WTC11 (cell line): Measurements from ENCODE around the gene BCL2L11. TPM values are rescaled to one million over a fixed set of nuclear protein-coding genes. Genes with fewer than 3 reads are reported as not detected.

Experiments
- ATAC-seq: fragments of 200-7000 bp; cut with Tn5 transposase; 2 replicates; pipeline ENCODE4 v1.10.0; 2021; ENCODE audit warnings: mild to moderate bottlenecking, moderate library complexity
- CTCF ChIA-PET: fragments of 300-600 bp; sonication (Branson Sonifier 250); formaldehyde crosslinking; loops from one replicate; lab custom pipeline; 2021; ENCODE audit warnings: antibody characterized with exemption; lab: Charles Lee
- POLR2A ChIA-PET: fragments of 350-600 bp; sonication (Branson Sonifier 250); formaldehyde crosslinking; loops from one replicate; lab custom pipeline; 2021; ENCODE audit warnings: antibody characterized with exemption; lab: Charles Lee
- DNase-seq: peaks from one replicate; pipeline ENCODE4 v3.0.0; 2021; ENCODE audit warnings: low spot score
- H3K27ac Mint-ChIP-seq: 2 replicates; pipeline ENCODE4 v1.8.0; 2021; ENCODE audit warnings: mixed read lengths
- H3K27me3 Mint-ChIP-seq: 2 replicates; pipeline ENCODE4 v1.8.0; 2021; ENCODE audit warnings: low read depth, mild to moderate bottlenecking, moderate library complexity, mixed read lengths
- H3K36me3 Mint-ChIP-seq: 2 replicates; pipeline ENCODE4 v1.8.0; 2021; ENCODE audit warnings: mixed read lengths
- H3K4me1 Mint-ChIP-seq: 2 replicates; pipeline ENCODE4 v1.8.0; 2022; ENCODE audit warnings: mixed read lengths
- H3K4me3 Mint-ChIP-seq: 2 replicates; pipeline ENCODE4 v1.8.0; 2021; ENCODE audit warnings: mild to moderate bottlenecking, moderate library complexity, mixed read lengths
- H3K9me3 Mint-ChIP-seq: 2 replicates; pipeline ENCODE4 v1.8.0; 2021; ENCODE audit warnings: mixed read lengths
- EMX1 ChIP-seq: fragments of 250-450 bp; sonication (Bioruptor Pico); IDR thresholded peaks from 2 replicates; pipeline ENCODE4 v1.8.0; 2021; ENCODE audit warnings: mild to moderate bottlenecking
- NR1H2 ChIP-seq: sonication (generic); formaldehyde crosslinking; IDR thresholded peaks from 2 replicates; pipeline ENCODE4 v1.9.0; 2021; ENCODE audit warnings: mild to moderate bottlenecking, moderate library complexity, missing genetic modification reagents
- SMAD4 ChIP-seq: sonication (generic); formaldehyde crosslinking; IDR thresholded peaks from 2 replicates; pipeline ENCODE4 v1.8.0; 2022; ENCODE audit warnings: mild to moderate bottlenecking, missing genetic modification reagents
- SP1 ChIP-seq: sonication (generic); formaldehyde crosslinking; conservative IDR thresholded peaks from 2 replicates; pipeline ENCODE4 v1.8.1; 2022; ENCODE audit warnings: missing genetic modification reagents
- ZNF317 ChIP-seq: sonication (generic); formaldehyde crosslinking; IDR thresholded peaks from 2 replicates; pipeline ENCODE4 v1.8.1; 2023; ENCODE audit warnings: low read depth, mild to moderate bottlenecking, moderate library complexity, missing genetic modification reagents, borderline replicate concordance
- total RNA-seq: library from RNA; stranded (reverse); gene quantifications from 3 replicates; pipeline ENCODE4 v1.2.3, GENCODE V29; 2021
- TF ChIP-seq, protein P1 (sequence below): sonication (generic); formaldehyde crosslinking; IDR thresholded peaks from 2 replicates; pipeline ENCODE4 v1.8.1; 2023; ENCODE audit warnings: mild to moderate bottlenecking, missing genetic modification reagents
- TF ChIP-seq, protein P2 (sequence below): fragments of 200-600 bp; IDR thresholded peaks from 2 replicates; pipeline ENCODE4 v1.8.0; 2022; ENCODE audit warnings: antibody characterized with exemption
- TF ChIP-seq, protein P3 (sequence below): sonication (generic); formaldehyde crosslinking; IDR thresholded peaks from 2 replicates; pipeline ENCODE4 v1.8.1; 2022; ENCODE audit warnings: low read depth, mild to moderate bottlenecking, moderate library complexity, missing genetic modification reagents, borderline replicate concordance
- TF ChIP-seq, protein P4 (sequence below): sonication (generic); formaldehyde crosslinking; IDR thresholded peaks from 2 replicates; pipeline ENCODE4 v1.8.0; 2022; ENCODE audit warnings: mild to moderate bottlenecking, missing genetic modification reagents
- TF ChIP-seq, protein P5 (sequence below): sonication (generic); formaldehyde crosslinking; IDR thresholded peaks from 2 replicates; pipeline ENCODE4 v1.8.0; 2022; ENCODE audit warnings: missing genetic modification reagents
- TF ChIP-seq, protein P6 (sequence below): sonication (generic); formaldehyde crosslinking; IDR thresholded peaks from 2 replicates; pipeline ENCODE4 v1.8.0; 2022; ENCODE audit warnings: mild to moderate bottlenecking, missing genetic modification reagents
- TF ChIP-seq, protein P7 (sequence below): sonication (generic); formaldehyde crosslinking; IDR thresholded peaks from 2 replicates; pipeline ENCODE4 v1.8.1; 2023; ENCODE audit warnings: mild to moderate bottlenecking, missing genetic modification reagents, moderate library complexity
- TF ChIP-seq, protein P8 (sequence below): sonication (generic); formaldehyde crosslinking; IDR thresholded peaks from 2 replicates; pipeline ENCODE4 v1.8.0; 2023; ENCODE audit warnings: mild to moderate bottlenecking, missing genetic modification reagents
- TF ChIP-seq, protein P9 (sequence below): sonication (generic); formaldehyde crosslinking; IDR thresholded peaks from 2 replicates; pipeline ENCODE4 v1.8.1; 2023; ENCODE audit warnings: mild to moderate bottlenecking, missing genetic modification reagents, moderate library complexity

BCL2L11 gene
- total RNA-seq, 1 experiment from 2014 or later, result 19.3 TPM

DNA sequence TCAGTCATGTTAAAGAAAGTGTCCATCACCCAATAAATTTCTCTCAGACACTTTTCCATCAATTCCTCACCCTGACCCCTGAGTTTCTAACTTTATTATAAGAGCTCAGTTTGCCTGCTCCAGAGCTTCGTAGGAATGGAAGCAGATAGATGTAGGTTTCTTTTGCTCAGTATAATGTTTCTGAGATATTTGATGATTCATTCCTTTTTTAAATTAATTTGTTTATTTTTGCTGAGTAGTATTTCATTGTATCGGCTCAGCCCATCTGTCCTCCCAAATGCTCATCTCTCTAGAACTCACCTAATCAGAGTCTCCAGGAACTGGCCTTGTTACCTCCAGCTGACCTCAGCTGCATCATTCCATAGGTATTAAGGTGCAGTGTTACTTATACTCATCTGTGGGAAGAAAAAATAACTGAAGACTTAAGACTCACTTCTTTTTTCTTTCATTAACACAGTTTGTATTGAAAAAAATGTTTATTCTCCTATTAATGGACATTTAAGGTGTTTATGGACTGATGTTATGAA is 11.9 kb upstream of the BCL2L11 start:
- POLR2A ChIA-PET, result no interaction called here
- H3K27me3 Mint-ChIP-seq, result no peaks in the 10 kb centered on the region
- TF ChIP-seq, protein P1, sequence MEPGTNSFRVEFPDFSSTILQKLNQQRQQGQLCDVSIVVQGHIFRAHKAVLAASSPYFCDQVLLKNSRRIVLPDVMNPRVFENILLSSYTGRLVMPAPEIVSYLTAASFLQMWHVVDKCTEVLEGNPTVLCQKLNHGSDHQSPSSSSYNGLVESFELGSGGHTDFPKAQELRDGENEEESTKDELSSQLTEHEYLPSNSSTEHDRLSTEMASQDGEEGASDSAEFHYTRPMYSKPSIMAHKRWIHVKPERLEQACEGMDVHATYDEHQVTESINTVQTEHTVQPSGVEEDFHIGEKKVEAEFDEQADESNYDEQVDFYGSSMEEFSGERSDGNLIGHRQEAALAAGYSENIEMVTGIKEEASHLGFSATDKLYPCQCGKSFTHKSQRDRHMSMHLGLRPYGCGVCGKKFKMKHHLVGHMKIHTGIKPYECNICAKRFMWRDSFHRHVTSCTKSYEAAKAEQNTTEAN (CRISPR knock-in tag), result no peak
- TF ChIP-seq, protein P2, sequence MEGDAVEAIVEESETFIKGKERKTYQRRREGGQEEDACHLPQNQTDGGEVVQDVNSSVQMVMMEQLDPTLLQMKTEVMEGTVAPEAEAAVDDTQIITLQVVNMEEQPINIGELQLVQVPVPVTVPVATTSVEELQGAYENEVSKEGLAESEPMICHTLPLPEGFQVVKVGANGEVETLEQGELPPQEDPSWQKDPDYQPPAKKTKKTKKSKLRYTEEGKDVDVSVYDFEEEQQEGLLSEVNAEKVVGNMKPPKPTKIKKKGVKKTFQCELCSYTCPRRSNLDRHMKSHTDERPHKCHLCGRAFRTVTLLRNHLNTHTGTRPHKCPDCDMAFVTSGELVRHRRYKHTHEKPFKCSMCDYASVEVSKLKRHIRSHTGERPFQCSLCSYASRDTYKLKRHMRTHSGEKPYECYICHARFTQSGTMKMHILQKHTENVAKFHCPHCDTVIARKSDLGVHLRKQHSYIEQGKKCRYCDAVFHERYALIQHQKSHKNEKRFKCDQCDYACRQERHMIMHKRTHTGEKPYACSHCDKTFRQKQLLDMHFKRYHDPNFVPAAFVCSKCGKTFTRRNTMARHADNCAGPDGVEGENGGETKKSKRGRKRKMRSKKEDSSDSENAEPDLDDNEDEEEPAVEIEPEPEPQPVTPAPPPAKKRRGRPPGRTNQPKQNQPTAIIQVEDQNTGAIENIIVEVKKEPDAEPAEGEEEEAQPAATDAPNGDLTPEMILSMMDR, result no peak
- TF ChIP-seq, protein P3, sequence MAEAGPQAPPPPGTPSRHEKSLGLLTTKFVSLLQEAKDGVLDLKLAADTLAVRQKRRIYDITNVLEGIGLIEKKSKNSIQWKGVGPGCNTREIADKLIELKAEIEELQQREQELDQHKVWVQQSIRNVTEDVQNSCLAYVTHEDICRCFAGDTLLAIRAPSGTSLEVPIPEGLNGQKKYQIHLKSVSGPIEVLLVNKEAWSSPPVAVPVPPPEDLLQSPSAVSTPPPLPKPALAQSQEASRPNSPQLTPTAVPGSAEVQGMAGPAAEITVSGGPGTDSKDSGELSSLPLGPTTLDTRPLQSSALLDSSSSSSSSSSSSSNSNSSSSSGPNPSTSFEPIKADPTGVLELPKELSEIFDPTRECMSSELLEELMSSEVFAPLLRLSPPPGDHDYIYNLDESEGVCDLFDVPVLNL (CRISPR knock-in tag), result no peak
- TF ChIP-seq NR1H2 (CRISPR knock-in tag) (no peak), EMX1 (CRISPR knock-in tag) (no peak), ZNF317 (no peak), SMAD4 (CRISPR knock-in tag) (no peak), SP1 (CRISPR knock-in tag) (no peak)
- TF ChIP-seq, protein P4, sequence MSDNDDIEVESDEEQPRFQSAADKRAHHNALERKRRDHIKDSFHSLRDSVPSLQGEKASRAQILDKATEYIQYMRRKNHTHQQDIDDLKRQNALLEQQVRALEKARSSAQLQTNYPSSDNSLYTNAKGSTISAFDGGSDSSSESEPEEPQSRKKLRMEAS (CRISPR knock-in tag), result no peak
- TF ChIP-seq, protein P5, sequence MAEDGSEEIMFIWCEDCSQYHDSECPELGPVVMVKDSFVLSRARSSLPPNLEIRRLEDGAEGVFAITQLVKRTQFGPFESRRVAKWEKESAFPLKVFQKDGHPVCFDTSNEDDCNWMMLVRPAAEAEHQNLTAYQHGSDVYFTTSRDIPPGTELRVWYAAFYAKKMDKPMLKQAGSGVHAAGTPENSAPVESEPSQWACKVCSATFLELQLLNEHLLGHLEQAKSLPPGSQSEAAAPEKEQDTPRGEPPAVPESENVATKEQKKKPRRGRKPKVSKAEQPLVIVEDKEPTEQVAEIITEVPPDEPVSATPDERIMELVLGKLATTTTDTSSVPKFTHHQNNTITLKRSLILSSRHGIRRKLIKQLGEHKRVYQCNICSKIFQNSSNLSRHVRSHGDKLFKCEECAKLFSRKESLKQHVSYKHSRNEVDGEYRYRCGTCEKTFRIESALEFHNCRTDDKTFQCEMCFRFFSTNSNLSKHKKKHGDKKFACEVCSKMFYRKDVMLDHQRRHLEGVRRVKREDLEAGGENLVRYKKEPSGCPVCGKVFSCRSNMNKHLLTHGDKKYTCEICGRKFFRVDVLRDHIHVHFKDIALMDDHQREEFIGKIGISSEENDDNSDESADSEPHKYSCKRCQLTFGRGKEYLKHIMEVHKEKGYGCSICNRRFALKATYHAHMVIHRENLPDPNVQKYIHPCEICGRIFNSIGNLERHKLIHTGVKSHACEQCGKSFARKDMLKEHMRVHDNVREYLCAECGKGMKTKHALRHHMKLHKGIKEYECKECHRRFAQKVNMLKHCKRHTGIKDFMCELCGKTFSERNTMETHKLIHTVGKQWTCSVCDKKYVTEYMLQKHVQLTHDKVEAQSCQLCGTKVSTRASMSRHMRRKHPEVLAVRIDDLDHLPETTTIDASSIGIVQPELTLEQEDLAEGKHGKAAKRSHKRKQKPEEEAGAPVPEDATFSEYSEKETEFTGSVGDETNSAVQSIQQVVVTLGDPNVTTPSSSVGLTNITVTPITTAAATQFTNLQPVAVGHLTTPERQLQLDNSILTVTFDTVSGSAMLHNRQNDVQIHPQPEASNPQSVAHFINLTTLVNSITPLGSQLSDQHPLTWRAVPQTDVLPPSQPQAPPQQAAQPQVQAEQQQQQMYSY, result no peak
- TF ChIP-seq, protein P6, sequence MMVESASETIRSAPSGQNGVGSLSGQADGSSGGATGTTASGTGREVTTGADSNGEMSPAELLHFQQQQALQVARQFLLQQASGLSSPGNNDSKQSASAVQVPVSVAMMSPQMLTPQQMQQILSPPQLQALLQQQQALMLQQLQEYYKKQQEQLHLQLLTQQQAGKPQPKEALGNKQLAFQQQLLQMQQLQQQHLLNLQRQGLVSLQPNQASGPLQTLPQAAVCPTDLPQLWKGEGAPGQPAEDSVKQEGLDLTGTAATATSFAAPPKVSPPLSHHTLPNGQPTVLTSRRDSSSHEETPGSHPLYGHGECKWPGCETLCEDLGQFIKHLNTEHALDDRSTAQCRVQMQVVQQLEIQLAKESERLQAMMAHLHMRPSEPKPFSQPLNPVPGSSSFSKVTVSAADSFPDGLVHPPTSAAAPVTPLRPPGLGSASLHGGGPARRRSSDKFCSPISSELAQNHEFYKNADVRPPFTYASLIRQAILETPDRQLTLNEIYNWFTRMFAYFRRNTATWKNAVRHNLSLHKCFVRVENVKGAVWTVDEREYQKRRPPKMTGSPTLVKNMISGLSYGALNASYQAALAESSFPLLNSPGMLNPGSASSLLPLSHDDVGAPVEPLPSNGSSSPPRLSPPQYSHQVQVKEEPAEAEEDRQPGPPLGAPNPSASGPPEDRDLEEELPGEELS, result no peak
- TF ChIP-seq, protein P7, sequence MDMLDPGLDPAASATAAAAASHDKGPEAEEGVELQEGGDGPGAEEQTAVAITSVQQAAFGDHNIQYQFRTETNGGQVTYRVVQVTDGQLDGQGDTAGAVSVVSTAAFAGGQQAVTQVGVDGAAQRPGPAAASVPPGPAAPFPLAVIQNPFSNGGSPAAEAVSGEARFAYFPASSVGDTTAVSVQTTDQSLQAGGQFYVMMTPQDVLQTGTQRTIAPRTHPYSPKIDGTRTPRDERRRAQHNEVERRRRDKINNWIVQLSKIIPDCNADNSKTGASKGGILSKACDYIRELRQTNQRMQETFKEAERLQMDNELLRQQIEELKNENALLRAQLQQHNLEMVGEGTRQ, result no peak
- TF ChIP-seq, protein P8, sequence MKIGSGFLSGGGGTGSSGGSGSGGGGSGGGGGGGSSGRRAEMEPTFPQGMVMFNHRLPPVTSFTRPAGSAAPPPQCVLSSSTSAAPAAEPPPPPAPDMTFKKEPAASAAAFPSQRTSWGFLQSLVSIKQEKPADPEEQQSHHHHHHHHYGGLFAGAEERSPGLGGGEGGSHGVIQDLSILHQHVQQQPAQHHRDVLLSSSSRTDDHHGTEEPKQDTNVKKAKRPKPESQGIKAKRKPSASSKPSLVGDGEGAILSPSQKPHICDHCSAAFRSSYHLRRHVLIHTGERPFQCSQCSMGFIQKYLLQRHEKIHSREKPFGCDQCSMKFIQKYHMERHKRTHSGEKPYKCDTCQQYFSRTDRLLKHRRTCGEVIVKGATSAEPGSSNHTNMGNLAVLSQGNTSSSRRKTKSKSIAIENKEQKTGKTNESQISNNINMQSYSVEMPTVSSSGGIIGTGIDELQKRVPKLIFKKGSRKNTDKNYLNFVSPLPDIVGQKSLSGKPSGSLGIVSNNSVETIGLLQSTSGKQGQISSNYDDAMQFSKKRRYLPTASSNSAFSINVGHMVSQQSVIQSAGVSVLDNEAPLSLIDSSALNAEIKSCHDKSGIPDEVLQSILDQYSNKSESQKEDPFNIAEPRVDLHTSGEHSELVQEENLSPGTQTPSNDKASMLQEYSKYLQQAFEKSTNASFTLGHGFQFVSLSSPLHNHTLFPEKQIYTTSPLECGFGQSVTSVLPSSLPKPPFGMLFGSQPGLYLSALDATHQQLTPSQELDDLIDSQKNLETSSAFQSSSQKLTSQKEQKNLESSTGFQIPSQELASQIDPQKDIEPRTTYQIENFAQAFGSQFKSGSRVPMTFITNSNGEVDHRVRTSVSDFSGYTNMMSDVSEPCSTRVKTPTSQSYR (CRISPR knock-in tag), result no peak
- TF ChIP-seq, protein P9, sequence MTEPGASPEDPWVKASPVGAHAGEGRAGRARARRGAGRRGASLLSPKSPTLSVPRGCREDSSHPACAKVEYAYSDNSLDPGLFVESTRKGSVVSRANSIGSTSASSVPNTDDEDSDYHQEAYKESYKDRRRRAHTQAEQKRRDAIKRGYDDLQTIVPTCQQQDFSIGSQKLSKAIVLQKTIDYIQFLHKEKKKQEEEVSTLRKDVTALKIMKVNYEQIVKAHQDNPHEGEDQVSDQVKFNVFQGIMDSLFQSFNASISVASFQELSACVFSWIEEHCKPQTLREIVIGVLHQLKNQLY, result no peak
- no peaks in the 10 kb centered on the region for H3K9me3 Mint-ChIP-seq
- no peak overlapping the region for H3K4me3 Mint-ChIP-seq
- ATAC-seq (no peak), DNase-seq (no peak)
- H3K4me1 Mint-ChIP-seq, result peaks cover 2% of the 10 kb centered on the region; the same call in 1 of the 2 replicates
- CTCF ChIA-PET, result no interaction called here
- H3K27ac Mint-ChIP-seq, result no peak overlapping the region
- H3K36me3 Mint-ChIP-seq, result no peaks in the 10 kb centered on the region
